ENCODE measurements around the gene COX15. TPM values are rescaled to one million over a fixed set of nuclear protein-coding genes. Genes with fewer than 3 reads are reported as not detected.

COX15 gene
- total RNA-seq, 1 donor from 2014 or later, result 48.7 TPM

GRCh38 chr10:99720387-99720786, 11.5 kb downstream of the COX15 start:
- H3K36me3 Mint-ChIP-seq (ENCODE audit: low read depth), result peaks cover 10% of the 10 kb centered on the region
- H3K9me3 Mint-ChIP-seq, result no peaks in the 10 kb centered on the region
- TF ChIP-seq, protein P1, sequence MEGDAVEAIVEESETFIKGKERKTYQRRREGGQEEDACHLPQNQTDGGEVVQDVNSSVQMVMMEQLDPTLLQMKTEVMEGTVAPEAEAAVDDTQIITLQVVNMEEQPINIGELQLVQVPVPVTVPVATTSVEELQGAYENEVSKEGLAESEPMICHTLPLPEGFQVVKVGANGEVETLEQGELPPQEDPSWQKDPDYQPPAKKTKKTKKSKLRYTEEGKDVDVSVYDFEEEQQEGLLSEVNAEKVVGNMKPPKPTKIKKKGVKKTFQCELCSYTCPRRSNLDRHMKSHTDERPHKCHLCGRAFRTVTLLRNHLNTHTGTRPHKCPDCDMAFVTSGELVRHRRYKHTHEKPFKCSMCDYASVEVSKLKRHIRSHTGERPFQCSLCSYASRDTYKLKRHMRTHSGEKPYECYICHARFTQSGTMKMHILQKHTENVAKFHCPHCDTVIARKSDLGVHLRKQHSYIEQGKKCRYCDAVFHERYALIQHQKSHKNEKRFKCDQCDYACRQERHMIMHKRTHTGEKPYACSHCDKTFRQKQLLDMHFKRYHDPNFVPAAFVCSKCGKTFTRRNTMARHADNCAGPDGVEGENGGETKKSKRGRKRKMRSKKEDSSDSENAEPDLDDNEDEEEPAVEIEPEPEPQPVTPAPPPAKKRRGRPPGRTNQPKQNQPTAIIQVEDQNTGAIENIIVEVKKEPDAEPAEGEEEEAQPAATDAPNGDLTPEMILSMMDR (conservative IDR thresholded peaks at IDR 0.05), result no peak
- no peaks in the 10 kb centered on the region for H3K27me3 Mint-ChIP-seq (ENCODE audit: low read depth)
- no peak for DNase-seq (ENCODE audit: low read depth, low spot score)
- no peaks in the 10 kb centered on the region for H3K4me1 Mint-ChIP-seq
- H3K27ac Mint-ChIP-seq (ENCODE audit: unreplicated experiment), result no peak overlapping the region
- H3K4me3 Mint-ChIP-seq, result no peak overlapping the region

DNA sequence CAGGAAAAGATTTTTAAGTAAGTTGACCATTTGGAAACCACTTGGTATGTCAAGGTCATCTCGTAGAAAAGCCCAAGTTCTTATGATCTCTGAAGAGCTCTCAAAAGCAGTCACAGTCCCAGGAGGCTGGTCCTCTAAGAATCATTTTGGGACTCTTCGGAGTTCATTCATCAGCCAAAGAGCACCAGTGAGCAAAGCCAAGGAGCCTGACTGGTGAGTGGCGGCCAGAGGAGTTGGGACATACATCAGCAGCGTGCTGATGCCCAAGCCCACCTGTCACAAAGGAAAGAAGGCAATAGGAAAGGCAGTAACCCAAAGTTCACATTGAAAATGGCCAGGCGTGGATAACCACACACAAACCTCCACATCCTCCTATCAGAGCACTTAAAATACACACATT, 17.5 kb downstream of the COX15 start:
- Mint-ChIP-seq H3K27ac (ENCODE audit: unreplicated experiment) (no peak overlapping the region), H3K4me1 (no peaks in the 10 kb centered on the region), H3K27me3 (ENCODE audit: low read depth) (no peaks in the 10 kb centered on the region), H3K9me3 (no peaks in the 10 kb centered on the region), H3K36me3 (ENCODE audit: low read depth) (peaks cover 9% of the 10 kb centered on the region), H3K4me3 (no peak overlapping the region)
- TF ChIP-seq, protein P1 (conservative IDR thresholded peaks at IDR 0.05), result no peak
- no peak for DNase-seq (ENCODE audit: low read depth, low spot score)

DNA sequence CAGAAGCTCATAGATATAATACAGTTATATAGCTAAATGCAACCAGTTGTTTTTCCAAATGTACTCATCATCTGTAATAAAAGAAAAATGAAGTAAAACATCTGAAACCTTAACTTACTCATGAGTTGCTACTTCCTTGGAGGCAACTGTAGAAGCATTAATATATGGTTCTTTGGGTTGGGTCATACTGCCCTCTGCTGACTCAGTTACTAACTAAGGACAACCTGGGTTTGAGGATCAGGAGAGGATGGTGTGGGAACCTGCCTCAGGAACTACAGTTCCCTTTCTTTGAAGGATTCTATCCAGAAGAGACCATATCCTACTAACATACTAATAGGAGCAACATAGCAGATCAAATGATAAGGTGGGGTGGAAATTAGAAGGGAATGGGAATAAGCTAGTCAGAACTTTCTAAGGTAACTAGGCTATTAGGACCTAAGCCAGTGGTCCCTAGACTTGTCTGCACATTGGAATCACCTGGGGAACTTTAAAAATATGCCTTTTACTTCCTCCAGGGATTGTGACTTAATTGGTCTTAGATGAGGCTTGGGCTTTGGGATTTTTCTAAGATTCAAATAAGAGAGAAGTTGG, 20.7 kb downstream of the COX15 start:
- no peak for DNase-seq (ENCODE audit: low read depth, low spot score)
- H3K4me1 Mint-ChIP-seq, result no peaks in the 10 kb centered on the region
- TF ChIP-seq, protein P1 (conservative IDR thresholded peaks at IDR 0.05), result peak; percentile 58
- H3K4me3 Mint-ChIP-seq, result no peak overlapping the region
- H3K27ac Mint-ChIP-seq (ENCODE audit: unreplicated experiment), result no peak overlapping the region
- H3K27me3 Mint-ChIP-seq (ENCODE audit: low read depth), result no peaks in the 10 kb centered on the region
- H3K9me3 Mint-ChIP-seq, result no peaks in the 10 kb centered on the region
- peaks cover 6% of the 10 kb centered on the region for H3K36me3 Mint-ChIP-seq (ENCODE audit: low read depth)

GRCh38 chr10:99709480-99710229, 22.3 kb downstream of the COX15 start:
- peaks cover 6% of the 10 kb centered on the region for H3K36me3 Mint-ChIP-seq (ENCODE audit: low read depth)
- TF ChIP-seq, protein P1 (conservative IDR thresholded peaks at IDR 0.05), result no peak
- no peak for DNase-seq (ENCODE audit: low read depth, low spot score)
- H3K9me3 Mint-ChIP-seq, result no peaks in the 10 kb centered on the region
- no peaks in the 10 kb centered on the region for H3K4me1 Mint-ChIP-seq
- no peak overlapping the region for H3K27ac Mint-ChIP-seq (ENCODE audit: unreplicated experiment)
- H3K4me3 Mint-ChIP-seq, result no peak overlapping the region
- H3K27me3 Mint-ChIP-seq (ENCODE audit: low read depth), result no peaks in the 10 kb centered on the region

DNA sequence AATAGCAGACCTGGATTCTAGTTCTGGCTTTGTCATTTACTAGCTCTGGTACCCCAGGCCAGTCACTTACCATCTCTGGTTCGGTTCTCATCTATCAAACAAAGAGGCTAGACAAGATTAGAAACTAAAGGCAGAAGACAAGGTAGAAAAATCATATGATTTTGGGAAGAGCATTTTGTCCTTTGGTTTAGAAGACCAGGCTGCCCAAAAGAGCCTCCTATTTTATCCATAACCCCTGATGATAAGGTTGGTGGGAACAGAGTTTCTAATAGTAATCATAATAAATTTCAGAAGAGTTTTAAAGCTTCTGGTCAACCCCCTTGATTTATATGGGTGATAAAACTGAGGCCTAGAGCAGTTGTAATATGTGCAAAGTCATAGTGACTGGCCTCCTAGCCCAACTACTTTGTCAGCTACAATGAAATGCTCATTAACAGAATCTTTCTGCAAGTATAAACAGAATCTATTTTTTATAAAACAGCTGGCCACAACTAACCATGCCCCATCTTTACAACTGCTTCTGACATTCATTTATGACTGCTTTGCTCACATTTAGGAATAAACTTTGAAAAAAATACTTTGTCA, 23.4 kb downstream of the COX15 start:
- Mint-ChIP-seq H3K36me3 (ENCODE audit: low read depth) (peaks cover 10% of the 10 kb centered on the region), H3K4me3 (no peak overlapping the region), H3K27ac (ENCODE audit: unreplicated experiment) (no peak overlapping the region), H3K9me3 (no peaks in the 10 kb centered on the region), H3K27me3 (ENCODE audit: low read depth) (no peaks in the 10 kb centered on the region), H3K4me1 (no peaks in the 10 kb centered on the region)
- DNase-seq (ENCODE audit: low read depth, low spot score), result no peak
- TF ChIP-seq, protein P1 (conservative IDR thresholded peaks at IDR 0.05), result no peak

All from neural crest cell (in vitro differentiated cells).